PC-3 (cell line): ENCODE results near the gene MAEA.

Experiments used
- CTCF ChIP-seq: fragments of 300-600 bp; sonication (generic); conservative IDR thresholded peaks from 2 replicates; pipeline ENCODE4 v1.5.1; 2017; ENCODE audit warnings: antibody characterized with exemption, low read depth, mild to moderate bottlenecking, low read length
- EZH2 ChIP-seq: fragments of 300-600 bp; sonication (generic); IDR thresholded peaks from one replicate; pipeline ENCODE4 v1.6.1; 2017; ENCODE audit warnings: antibody characterized with exemption, mild to moderate bottlenecking, low read length; ENCODE audit not compliant: unreplicated experiment

GRCh38 chr4:1323280-1323634, 33.6 kb downstream of the MAEA start:
- no peak for TF ChIP-seq CTCF
- no peak for TF ChIP-seq EZH2
